H9 (cell line): Measurements from ENCODE around the gene KIAA1328. TPM values are rescaled to one million over a fixed set of nuclear protein-coding genes. Genes with fewer than 3 reads are reported as not detected.

Experiments
- DNase-seq: peaks from one replicate; pipeline ENCODE4 v3.0.0-alpha.2; 2017
- H2AFZ ChIP-seq: one replicate; pipeline ENCODE4 v1.6.1; 2013; ENCODE audit warnings: mild to moderate bottlenecking, low read length, control low read depth, moderate library complexity
- H2AK5ac ChIP-seq: 2 replicates; pipeline ENCODE4 v1.6.1; 2013; ENCODE audit warnings: low read length, control low read depth, mixed read lengths; ENCODE audit not compliant: insufficient read length
- H2BK120ac ChIP-seq: one replicate; pipeline ENCODE4 v1.6.1; 2013; ENCODE audit warnings: low read depth, mild to moderate bottlenecking, low read length, control low read depth, inconsistent platforms; ENCODE audit not compliant: poor library complexity, severe bottlenecking
- H2BK12ac ChIP-seq: 2 replicates; pipeline ENCODE4 v1.6.1; 2013; ENCODE audit warnings: low read length, control low read depth, mixed read lengths, low read depth; ENCODE audit not compliant: insufficient read length
- H2BK15ac ChIP-seq: 2 replicates; pipeline ENCODE4 v1.6.1; 2013; ENCODE audit warnings: low read depth, low read length, control low read depth
- H2BK20ac ChIP-seq: one replicate; pipeline ENCODE4 v1.6.1; 2013; ENCODE audit warnings: low read depth, mild to moderate bottlenecking, low read length, control low read depth, inconsistent platforms; ENCODE audit not compliant: poor library complexity, severe bottlenecking
- H2BK5ac ChIP-seq: 2 replicates; pipeline ENCODE4 v1.6.1; 2013; ENCODE audit warnings: low read length, control low read depth, mixed read lengths; ENCODE audit not compliant: insufficient read length
- H3K14ac ChIP-seq: 2 replicates; pipeline ENCODE4 v1.6.1; 2013; ENCODE audit warnings: low read length, control low read depth; ENCODE audit not compliant: insufficient read depth
- H3K18ac ChIP-seq: 2 replicates; pipeline ENCODE4 v1.6.1; 2013; ENCODE audit warnings: low read depth, mild to moderate bottlenecking, mixed read lengths, low read length, control low read depth; ENCODE audit not compliant: insufficient read length
- H3K23ac ChIP-seq: 2 replicates; pipeline ENCODE4 v1.6.1; 2013; ENCODE audit warnings: low read length, control low read depth, mixed read lengths, low read depth; ENCODE audit not compliant: insufficient read length
- H3K23me2 ChIP-seq: 2 replicates; pipeline ENCODE4 v1.6.1; 2013; ENCODE audit warnings: low read depth, mild to moderate bottlenecking, mixed read lengths, low read length, control low read depth; ENCODE audit not compliant: insufficient read length, poor library complexity, severe bottlenecking
- H3K27ac ChIP-seq: 2 replicates; pipeline ENCODE4 v1.5.1; 2013; ENCODE audit warnings: low read length, control low read depth, mixed read lengths, low read depth; ENCODE audit not compliant: insufficient read length
- H3K27me3 ChIP-seq: 2 replicates; pipeline ENCODE4 v1.6.1; 2013; ENCODE audit warnings: low read length, control low read depth, inconsistent platforms; ENCODE audit not compliant: insufficient read depth
- H3K4ac ChIP-seq: 2 replicates; pipeline ENCODE4 v1.6.1; 2013; ENCODE audit warnings: low read depth, mild to moderate bottlenecking, control low read depth, inconsistent platforms, low read length, moderate library complexity
- H3K4me1 ChIP-seq: 2 replicates; pipeline ENCODE4 v1.6.1; 2013; ENCODE audit warnings: low read length, control low read depth, inconsistent platforms; ENCODE audit not compliant: insufficient read depth
- H3K4me2 ChIP-seq: 2 replicates; pipeline ENCODE4 v1.6.1; 2013; ENCODE audit warnings: low read length, control low read depth, mixed read lengths; ENCODE audit not compliant: insufficient read length, insufficient read depth
- H3K56ac ChIP-seq: 2 replicates; pipeline ENCODE4 v1.6.1; 2013; ENCODE audit warnings: low read depth, mild to moderate bottlenecking, mixed read lengths, low read length, control low read depth; ENCODE audit not compliant: insufficient read length
- H3K79me1 ChIP-seq: 2 replicates; pipeline ENCODE4 v1.6.1; 2013; ENCODE audit warnings: low read depth, mild to moderate bottlenecking, moderate library complexity, low read length, control low read depth, inconsistent platforms; ENCODE audit not compliant: insufficient read depth, poor library complexity, severe bottlenecking
- H3K79me2 ChIP-seq: 2 replicates; pipeline ENCODE4 v1.6.1; 2013; ENCODE audit warnings: low read length, control low read depth, inconsistent platforms; ENCODE audit not compliant: insufficient read depth
- H3K9ac ChIP-seq: 2 replicates; pipeline ENCODE4 v1.6.1; 2013; ENCODE audit warnings: low read length, control low read depth, mixed read lengths; ENCODE audit not compliant: insufficient read length; ENCODE audit errors: extremely low read depth
- H3K9me3 ChIP-seq: one replicate; pipeline ENCODE4 v1.6.1; 2013; ENCODE audit warnings: low read depth, low read length, inconsistent platforms; ENCODE audit not compliant: control insufficient read depth
- H3T11ph ChIP-seq: one replicate; pipeline ENCODE4 v1.6.1; 2013; ENCODE audit warnings: mild to moderate bottlenecking, low read length, control low read depth, inconsistent platforms
- H4K20me1 ChIP-seq: one replicate; pipeline ENCODE4 v1.6.1; 2013; ENCODE audit not compliant: control insufficient read depth, insufficient read length, insufficient read depth
- H4K5ac ChIP-seq: 2 replicates; pipeline ENCODE4 v1.6.1; 2013; ENCODE audit warnings: low read depth, mild to moderate bottlenecking, mixed read lengths, low read length, control low read depth; ENCODE audit not compliant: insufficient read length
- H4K8ac ChIP-seq: replicated peaks from 2 replicates; pipeline ENCODE4 v1.6.1; 2013; ENCODE audit warnings: low read length, control low read depth, mixed read lengths, low read depth; ENCODE audit not compliant: insufficient read length
- H4K91ac ChIP-seq: 2 replicates; pipeline ENCODE4 v1.6.1; 2013; ENCODE audit warnings: low read depth, mild to moderate bottlenecking, moderate library complexity, mixed read lengths, low read length, control low read depth; ENCODE audit not compliant: insufficient read length
- H3K27ac Mint-ChIP-seq, 3 experiments: 2 replicates in 2 of 3; 3 replicates in 1 of 3; pipeline ENCODE4 v1.8.0; 2020 to 2021; ENCODE audit warnings: mixed read lengths in 3 of 3, mild to moderate bottlenecking in 1 of 3, moderate library complexity in 1 of 3
- H3K27me3 Mint-ChIP-seq: 2 replicates; pipeline ENCODE4 v1.8.0; 2021; ENCODE audit warnings: low read depth, mild to moderate bottlenecking, moderate library complexity, mixed read lengths
- H3K36me3 Mint-ChIP-seq, 3 experiments: 2 replicates in 2 of 3; 3 replicates in 1 of 3; pipeline ENCODE4 v1.8.0; 2020 to 2021; ENCODE audit warnings: low read depth in 3 of 3, mixed read lengths in 3 of 3; ENCODE audit not compliant: insufficient read depth in 1 of 3
- H3K4me1 Mint-ChIP-seq, 2 experiments: 2 replicates each; pipeline ENCODE4 v1.8.0; 2020; ENCODE audit warnings: mixed read lengths in 2 of 2
- H3K4me3 Mint-ChIP-seq, 2 experiments: 2 replicates in 1 of 2; 3 replicates in 1 of 2; pipeline ENCODE4 v1.8.0; 2020 to 2021; ENCODE audit warnings: mild to moderate bottlenecking in 2 of 2, mixed read lengths in 2 of 2, moderate library complexity in 1 of 2
- H3K9me3 Mint-ChIP-seq, 2 experiments: 2 replicates in 1 of 2; 3 replicates in 1 of 2; pipeline ENCODE4 v1.8.0; 2020; ENCODE audit warnings: mild to moderate bottlenecking in 2 of 2, mixed read lengths in 2 of 2, moderate library complexity in 1 of 2
- WGBS: extraction: QIAGEN DNeasy Blood & Tissue Kit; methylation state at CpG from one replicate; pipeline ENCODE4 v1.1.7; 2013; ENCODE audit warnings: missing lambda C conversion rate, low lambda C conversion rate, mixed read lengths; ENCODE audit not compliant: insufficient read length; ENCODE audit errors: extremely low coverage; 5-methylcytosine and 5-hydroxymethylcytosine counted together
- total RNA-seq: library from RNA; stranded (reverse); gene quantifications from 2 replicates; pipeline ENCODE4 v1.2.1, GENCODE V29; 2021
- TF ChIP-seq, protein P1 (sequence below): fragments of 200-600 bp; sonication (generic); conservative IDR thresholded peaks from 3 replicates; pipeline ENCODE4 v1.8.0; 2021; ENCODE audit warnings: antibody characterized with exemption, mild to moderate bottlenecking

KIAA1328 gene
- total RNA-seq, 1 experiment from 2014 or later = 4.9 TPM

- no peak overlapping the region for H3K56ac ChIP-seq
- no peaks in the 10 kb centered on the region for H3K23me2 ChIP-seq
- no peak overlapping the region for H3K9ac ChIP-seq
- H3T11ph ChIP-seq = no peak overlapping the region
- H2AFZ ChIP-seq = no peak overlapping the region
- no peaks in the 10 kb centered on the region for H4K20me1 ChIP-seq
- Mint-ChIP-seq H3K4me1 (peaks cover 17 to 20% of the 10 kb centered on the region in 2 experiments), H3K36me3 (peaks cover 4 to 6% (median 5%) of the 10 kb centered on the region in 3 experiments; a peak in 5 of 7 replicates), H3K27ac (peak overlapping the region in 1 of 3 experiments; percentile 61; a peak in 1 of 7 replicates), H3K4me3 (no peak overlapping the region), H3K9me3 (peaks cover 8 to 13% of the 10 kb centered on the region in 2 experiments; a peak in 4 of 5 replicates), H3K27me3 (no peaks in the 10 kb centered on the region)
- no peaks in the 10 kb centered on the region for H3K79me1 ChIP-seq
- H2BK5ac ChIP-seq = no peak overlapping the region
- H2BK15ac ChIP-seq = no peak overlapping the region
- H3K9me3 ChIP-seq = no peaks in the 10 kb centered on the region
- H2BK120ac ChIP-seq = no peak overlapping the region
- H4K8ac ChIP-seq = no peak overlapping the region
- H3K14ac ChIP-seq = no peak overlapping the region
- DNase-seq = no peak
- no peak overlapping the region for H2BK12ac ChIP-seq
- H3K27ac ChIP-seq = no peak overlapping the region
- H3K27me3 ChIP-seq = no peaks in the 10 kb centered on the region
- TF ChIP-seq, protein P1, sequence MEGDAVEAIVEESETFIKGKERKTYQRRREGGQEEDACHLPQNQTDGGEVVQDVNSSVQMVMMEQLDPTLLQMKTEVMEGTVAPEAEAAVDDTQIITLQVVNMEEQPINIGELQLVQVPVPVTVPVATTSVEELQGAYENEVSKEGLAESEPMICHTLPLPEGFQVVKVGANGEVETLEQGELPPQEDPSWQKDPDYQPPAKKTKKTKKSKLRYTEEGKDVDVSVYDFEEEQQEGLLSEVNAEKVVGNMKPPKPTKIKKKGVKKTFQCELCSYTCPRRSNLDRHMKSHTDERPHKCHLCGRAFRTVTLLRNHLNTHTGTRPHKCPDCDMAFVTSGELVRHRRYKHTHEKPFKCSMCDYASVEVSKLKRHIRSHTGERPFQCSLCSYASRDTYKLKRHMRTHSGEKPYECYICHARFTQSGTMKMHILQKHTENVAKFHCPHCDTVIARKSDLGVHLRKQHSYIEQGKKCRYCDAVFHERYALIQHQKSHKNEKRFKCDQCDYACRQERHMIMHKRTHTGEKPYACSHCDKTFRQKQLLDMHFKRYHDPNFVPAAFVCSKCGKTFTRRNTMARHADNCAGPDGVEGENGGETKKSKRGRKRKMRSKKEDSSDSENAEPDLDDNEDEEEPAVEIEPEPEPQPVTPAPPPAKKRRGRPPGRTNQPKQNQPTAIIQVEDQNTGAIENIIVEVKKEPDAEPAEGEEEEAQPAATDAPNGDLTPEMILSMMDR = no peak
- H2AK5ac ChIP-seq = no peak overlapping the region
- no peak overlapping the region for H4K91ac ChIP-seq
- H4K5ac ChIP-seq = no peak overlapping the region
- no CpG with 5 or more reads among the region's 4 CpGs for WGBS
- H3K79me2 ChIP-seq = no peaks in the 10 kb centered on the region
- no peak overlapping the region for H3K23ac ChIP-seq
- no peak overlapping the region for H3K18ac ChIP-seq
- no peak overlapping the region for H3K4ac ChIP-seq
- no peak overlapping the region for H3K4me2 ChIP-seq
- no peak overlapping the region for H2BK20ac ChIP-seq
- H3K4me1 ChIP-seq = no peaks in the 10 kb centered on the region; the same call in 1 of the 2 replicates
Observed at GRCh38 chr18:37135177-37135576, 306.2 kb downstream of the KIAA1328 start.
